Urothelium cell line (cell line): ENCODE data around the gene FASN.
A peak's percentile ranks its signal among the peaks of the same experiment; 100 is the strongest.
"Not testable (repeated sequence)": the region's sequence is repeated elsewhere in the genome, so short reads cannot be mapped to it uniquely, and the experiment has no call there.

Source experiments
- DNase-seq: peaks from one replicate; pipeline ENCODE4 v3.0.0; 2011; ENCODE audit warnings: low spot score, mixed read lengths
- FAIRE-seq: peaks from 2 replicates; lab custom pipeline; 2011; peaks lifted over from hg19 to GRCh38; lab: Jason Lieb, UNC

FASN gene

DNA sequence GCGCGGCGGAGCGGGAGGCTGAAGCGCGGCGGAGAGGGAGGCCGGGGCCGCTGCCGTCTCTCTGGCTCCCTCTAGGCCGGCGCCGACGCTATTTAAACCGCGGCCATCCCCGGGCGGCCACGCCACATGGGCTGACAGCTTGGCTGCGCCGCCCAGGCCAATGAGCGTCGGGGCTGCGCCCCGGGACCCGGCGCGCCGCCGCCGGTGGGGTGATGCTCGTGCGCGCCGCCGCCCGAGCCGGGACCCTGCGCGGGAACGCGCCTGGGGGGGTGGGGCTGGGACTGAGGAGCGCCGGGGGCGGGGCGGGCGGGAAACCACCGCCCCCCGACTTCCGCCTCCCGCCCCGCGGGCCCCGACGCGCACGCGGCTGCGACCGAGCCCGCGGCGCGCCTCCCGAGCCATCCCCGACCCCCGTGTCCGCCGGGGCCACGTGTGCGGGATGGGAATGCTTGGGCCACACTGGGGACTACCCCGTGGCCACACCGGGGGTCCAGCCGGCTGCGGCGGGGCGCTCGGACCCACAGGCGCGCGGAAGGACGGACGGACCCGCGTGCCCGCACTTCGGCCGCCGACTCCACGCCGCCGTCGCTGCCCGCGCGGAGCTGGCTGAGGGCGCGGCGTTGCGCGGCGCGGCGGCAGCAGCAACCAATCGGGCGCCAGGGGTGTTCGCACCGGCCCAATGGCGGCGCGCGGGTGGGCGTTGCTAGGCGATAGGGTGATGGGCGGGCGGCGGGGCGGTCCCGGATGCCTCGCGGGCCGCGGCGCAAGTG, at the start of gene FASN:
Gene FASN, minus strand, starts transcription at position 68 of the 770 bp plus-strand sequence. CDS start 1,791 bp downstream, outside the sequence.
- peak; percentile 100 for DNase-seq
- peak; percentile 99 for FAIRE-seq

DNA sequence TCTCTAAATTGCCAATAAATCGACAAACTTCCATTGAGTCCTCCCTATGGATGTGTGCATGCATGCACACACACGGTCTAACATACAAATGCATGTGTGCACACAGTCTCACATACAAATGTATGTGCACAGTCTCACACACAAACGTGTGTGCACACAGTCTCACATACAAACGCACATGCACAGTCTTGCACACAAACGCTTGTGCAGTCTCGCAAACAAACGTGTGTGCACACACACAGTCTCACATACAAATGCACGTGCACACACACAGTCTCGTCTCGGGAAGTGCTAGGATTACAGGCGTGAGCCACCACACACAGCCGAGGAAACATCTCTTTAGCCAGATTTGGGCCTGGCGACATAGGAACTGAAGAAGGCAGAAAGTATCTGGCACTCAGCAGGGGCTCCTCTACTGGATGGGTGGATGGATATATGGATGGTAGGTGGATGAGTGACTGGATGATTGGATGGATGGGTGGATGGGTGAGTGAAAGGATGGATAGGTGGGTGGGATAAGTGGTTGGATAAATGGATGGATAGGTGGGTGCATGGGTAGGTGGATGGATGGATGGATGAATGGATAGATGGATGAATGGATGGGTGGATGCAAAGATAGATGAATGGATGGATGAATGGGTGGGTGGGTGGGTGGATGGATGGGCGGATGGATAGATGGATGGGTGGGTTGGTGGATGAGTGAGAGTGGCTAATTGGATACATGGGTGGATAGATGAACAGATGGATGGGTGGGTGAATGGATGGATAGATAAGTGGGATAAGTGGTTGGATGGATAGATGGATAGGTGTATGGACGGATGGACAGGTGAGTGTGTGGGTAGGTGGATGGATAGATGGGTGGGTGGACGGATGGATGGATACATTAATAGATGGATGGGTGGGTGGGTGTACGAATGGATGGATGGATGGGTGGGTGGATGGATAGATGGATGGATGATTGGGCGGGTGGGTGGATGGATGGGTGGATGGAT, 48.9 kb upstream of the FASN start:
- peak; percentile 93 for FAIRE-seq

DNA sequence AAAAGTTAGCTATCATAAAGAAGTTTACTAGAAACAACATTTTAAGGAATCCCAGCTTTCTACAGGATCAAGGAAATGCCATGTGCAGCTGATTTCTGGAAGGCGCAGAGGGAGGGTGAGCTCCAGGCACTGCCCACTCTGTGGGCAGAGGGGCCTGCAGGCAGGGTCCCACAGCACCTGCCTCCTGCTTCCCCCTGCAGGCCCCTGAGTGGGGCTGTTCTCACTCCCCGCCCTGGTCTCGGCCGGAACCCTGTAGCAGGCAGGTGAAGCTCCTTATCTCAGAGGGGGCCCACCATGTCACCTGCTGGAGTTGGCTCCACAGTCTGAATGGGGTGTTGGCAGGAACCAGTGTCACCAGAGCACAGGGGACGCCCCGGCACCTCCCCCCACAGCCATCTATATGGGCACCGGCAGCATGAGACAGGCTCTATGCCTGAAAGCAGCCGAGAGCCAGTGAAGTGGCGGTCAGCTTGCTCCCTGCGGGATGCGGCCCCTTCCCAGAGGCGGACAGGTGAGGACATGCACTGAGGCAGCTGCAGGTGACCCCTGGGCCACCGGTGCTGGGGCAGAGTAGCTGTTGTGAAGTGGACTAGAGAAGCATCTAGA, 47.6 kb upstream of the FASN start:
- FAIRE-seq: no peak
- no peak for DNase-seq

More for the DNA sequence above, 48.9 kb upstream of the FASN start:
- DNase-seq: no peak

GRCh38 chr17:82143333-82143732, 45.3 kb upstream of the FASN start:
- no peak for DNase-seq
- FAIRE-seq: peak; percentile 59

- not testable (repeated sequence) for FAIRE-seq, DNase-seq
Measured at GRCh38 chr17:82139961-82140360, 41.9 kb upstream of the FASN start.

- FAIRE-seq (peak; percentile 5), DNase-seq (no peak)
Measured at GRCh38 chr17:82138511-82138992, 40.5 kb upstream of the FASN start.

GRCh38 chr17:82134101-82134500, 36.1 kb upstream of the FASN start:
- DNase-seq (no peak), FAIRE-seq (peak; percentile 5)

- not testable (repeated sequence) for DNase-seq, FAIRE-seq
Measured at GRCh38 chr17:82133166-82133953, 35.3 kb upstream of the FASN start.

- DNase-seq: no peak
- FAIRE-seq: no peak
Measured at GRCh38 chr17:82129095-82129494, 31.1 kb upstream of the FASN start.

GRCh38 chr17:82128287-82128686, 30.3 kb upstream of the FASN start:
- DNase-seq: no peak
- no peak for FAIRE-seq

- no peak for FAIRE-seq
- DNase-seq: no peak
Measured at GRCh38 chr17:82127704-82128103, 29.7 kb upstream of the FASN start.

DNA sequence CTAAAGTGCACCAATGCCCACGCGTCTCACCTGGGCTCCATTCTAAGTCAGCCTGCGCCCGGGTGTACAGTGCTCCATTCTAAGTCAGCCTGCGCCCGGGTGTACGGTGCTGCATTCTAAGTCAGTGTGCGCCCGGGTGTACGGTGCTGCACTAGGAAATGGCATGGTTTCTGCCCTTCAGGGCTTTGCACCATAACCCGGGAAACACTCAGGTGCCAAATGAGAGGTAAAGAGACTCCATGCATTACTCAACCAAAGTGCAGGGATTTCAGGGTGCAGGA, 29.2 kb upstream of the FASN start:
- no peak for FAIRE-seq

DNA sequence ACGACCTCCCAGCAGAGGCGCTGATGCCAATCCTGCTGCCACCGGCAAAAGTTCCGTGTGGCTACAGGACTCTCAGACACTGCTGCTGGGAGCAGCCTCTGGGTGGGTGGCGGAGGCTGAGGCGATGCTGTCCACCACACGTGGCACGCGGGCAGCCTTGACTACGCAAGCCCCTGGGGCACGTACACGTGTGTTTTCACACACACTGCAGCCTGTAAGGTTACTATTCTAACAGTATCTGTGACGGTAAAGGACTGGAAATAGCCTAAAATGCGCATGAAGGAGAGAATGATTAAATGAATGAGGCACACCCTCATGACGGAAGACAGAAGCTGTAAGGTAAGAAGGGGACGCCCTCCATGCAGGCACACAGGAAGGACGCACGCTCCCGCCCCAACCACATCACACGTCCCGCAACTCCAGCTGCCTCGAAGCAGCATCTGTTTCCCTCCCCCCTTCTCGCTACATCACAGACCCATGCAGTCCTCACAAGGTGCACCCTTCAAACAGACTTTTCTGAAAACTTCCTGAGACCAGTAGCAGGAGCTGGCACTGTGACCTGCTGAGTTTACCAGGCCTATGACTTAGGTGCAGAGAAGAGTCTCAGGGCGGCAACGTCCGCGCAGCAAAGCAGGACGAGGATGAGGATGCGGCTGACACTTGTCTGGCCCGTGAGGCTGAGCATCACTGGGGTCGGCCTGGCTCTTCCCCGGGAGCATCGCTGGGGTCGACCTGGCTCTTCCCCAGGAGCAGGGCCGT, 28.7 kb upstream of the FASN start:
- peak; percentile 81 for FAIRE-seq
- DNase-seq: no peak

More for the DNA sequence above, 29.2 kb upstream of the FASN start:
- no peak for DNase-seq

DNA sequence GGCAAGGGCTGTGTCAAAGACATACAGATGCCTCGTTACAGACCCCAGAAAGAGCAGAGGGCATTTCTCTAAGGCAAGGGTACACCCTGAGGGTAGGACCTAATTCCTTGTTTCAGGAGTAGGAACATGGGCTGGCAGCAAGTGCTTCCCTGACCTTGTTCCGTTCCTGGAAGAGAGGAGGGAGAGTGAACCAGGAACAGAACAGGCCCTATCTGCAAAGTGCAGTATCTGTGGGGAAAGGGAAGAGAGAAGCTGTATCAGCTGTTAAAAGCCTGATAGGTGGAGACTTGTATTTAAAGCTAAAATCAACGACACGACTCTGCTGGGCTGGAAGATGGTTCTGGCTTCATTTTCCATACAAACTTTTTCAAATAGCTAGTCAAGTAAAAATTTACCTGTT, 26.1 kb upstream of the FASN start:
- FAIRE-seq: peak; percentile 20
- no peak for DNase-seq

DNA sequence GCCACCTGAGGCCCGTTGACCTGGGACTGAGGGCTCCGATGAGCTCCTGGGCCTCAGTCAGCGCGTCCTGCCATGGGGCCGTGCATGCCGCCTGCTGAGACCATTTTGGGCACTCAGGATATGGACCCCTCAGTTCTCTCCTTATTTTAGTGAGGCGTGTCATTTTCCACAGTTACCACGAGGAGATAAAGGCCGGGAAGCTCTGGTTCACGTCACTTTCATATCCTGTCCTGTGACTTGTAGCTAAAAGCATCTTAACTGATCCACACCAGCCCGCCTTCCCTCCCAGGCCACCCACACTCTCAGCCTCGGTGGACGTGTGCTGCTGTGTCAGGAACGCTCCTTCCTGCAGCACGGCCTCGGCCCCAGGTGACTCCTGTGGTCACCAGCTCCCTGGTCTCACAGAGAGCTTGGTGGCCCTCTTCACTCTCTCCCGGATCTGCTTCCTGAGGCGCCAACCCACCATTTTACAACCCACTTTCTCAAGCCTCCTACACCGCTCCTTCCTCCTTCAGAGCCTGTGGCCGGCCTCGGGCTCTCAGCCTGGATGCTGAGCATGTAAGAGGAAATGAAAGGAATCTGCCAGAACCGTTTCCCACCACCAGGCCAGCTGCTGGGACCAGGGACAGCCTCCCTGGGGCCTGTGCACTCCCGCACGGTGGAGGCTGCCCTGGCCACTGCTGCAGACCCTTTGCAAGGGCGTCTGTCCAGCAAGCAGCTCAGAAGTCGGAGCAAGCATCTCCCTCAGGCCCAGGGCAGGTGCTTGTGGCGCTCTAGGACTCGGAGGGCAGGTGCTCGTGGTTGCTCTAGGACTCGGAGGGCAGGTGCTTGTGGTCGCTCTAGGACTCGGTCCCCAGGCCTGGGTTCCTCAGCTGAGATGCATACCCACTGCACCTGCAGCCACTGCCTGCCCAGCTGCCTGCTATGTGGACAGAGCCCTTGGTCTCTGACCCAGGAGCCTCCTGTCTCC, 23.9 kb upstream of the FASN start:
- DNase-seq: no peak
- peak; percentile 53 for FAIRE-seq

DNA sequence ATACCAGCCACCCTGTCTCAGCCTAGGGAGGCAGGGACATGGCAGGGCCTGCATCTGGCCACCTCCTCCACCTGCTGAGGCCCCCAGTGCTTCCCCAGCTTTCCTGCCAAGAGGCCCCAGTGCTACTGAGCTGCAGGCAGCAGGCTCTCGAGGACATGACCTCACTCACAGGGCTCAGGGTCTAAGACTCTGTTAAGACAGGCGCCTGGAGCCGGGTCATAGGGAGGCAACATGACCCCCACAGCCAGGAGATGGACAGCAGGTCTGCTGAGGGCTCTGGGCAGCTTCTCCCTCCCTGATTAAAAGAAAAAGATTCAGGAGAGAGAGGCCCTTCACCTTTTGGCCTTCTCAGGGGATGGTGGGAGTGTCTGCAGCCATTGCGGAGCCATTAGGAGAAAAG, 23.2 kb upstream of the FASN start:
- DNase-seq (no peak), FAIRE-seq (no peak)

- no peak for FAIRE-seq
- DNase-seq: no peak
Measured at GRCh38 chr17:82120148-82120547, 22.1 kb upstream of the FASN start.

DNA sequence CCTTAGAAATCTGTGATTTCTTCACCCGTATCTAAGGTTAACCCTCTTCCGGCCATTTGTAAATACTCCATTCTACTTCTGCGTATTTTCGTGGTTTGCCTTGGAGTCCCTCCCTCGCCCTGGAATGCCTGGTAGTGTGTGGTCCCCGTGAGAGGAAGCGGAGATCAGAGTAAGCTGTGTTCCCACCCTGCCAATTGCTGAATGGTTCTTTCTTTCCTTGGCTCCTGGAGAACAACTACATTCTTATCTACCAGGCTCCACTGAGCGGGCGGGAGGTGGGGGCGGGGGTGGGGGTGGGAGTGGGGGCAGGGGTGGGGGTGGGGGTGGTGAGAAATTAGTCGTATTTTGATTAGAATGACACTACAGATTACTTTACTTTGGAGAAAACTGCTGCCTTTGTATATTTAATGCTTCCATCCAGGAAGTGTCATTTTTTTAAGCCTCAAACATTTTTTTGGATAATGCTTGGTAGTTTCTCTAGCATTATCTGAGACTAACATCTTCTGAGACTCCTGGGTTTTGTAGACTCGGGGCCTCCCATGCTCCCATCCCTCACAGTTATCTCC, 20.9 kb upstream of the FASN start:
- FAIRE-seq: no peak
- DNase-seq: no peak
